ENCODE data around the gene GPR78.

DNA sequence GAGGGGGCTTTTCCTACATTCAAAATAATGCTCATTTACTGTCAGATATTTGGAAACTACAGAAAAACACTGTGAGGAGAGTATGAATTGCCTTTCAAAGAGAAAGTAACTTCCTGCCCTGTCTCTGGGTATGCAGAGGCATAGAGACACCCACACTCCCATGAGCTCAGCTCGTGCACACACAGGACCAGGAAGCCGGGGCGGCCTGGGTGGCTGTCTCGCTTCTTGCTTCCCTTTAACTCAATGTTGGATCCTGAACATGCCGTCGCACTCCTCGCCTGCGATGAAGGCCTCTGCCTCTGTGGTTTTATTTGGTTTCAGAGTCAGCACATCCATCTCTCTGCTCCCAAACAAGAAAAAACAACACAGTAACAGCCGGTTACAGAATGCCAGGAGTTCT is 40.1 kb upstream of the GPR78 start:
- TF ChIP-seq, protein P1, sequence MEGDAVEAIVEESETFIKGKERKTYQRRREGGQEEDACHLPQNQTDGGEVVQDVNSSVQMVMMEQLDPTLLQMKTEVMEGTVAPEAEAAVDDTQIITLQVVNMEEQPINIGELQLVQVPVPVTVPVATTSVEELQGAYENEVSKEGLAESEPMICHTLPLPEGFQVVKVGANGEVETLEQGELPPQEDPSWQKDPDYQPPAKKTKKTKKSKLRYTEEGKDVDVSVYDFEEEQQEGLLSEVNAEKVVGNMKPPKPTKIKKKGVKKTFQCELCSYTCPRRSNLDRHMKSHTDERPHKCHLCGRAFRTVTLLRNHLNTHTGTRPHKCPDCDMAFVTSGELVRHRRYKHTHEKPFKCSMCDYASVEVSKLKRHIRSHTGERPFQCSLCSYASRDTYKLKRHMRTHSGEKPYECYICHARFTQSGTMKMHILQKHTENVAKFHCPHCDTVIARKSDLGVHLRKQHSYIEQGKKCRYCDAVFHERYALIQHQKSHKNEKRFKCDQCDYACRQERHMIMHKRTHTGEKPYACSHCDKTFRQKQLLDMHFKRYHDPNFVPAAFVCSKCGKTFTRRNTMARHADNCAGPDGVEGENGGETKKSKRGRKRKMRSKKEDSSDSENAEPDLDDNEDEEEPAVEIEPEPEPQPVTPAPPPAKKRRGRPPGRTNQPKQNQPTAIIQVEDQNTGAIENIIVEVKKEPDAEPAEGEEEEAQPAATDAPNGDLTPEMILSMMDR (IDR thresholded peaks at IDR 0.05) = no peak
- no peak for TF ChIP-seq EP300 (IDR thresholded peaks at IDR 0.05)

Data from upper lobe of left lung (tissue), 4 donors.